GM19099 (cell line): ENCODE measurements around the gene TM2D1.

Experiments used
- POLR2A ChIP-seq: IDR thresholded peaks from 3 replicates; pipeline ENCODE4 v1.6.1; 2011; ENCODE audit warnings: low read depth; ENCODE audit not compliant: insufficient read length; ENCODE audit errors: extremely low read depth

The TM2D1 gene

GRCh38 chr1:61740751-61741700 is 16.1 kb upstream of the TM2D1 start:
- no peak for TF ChIP-seq POLR2A

- TF ChIP-seq POLR2A, result no peak
Measured at GRCh38 chr1:61732726-61733125, 7.8 kb upstream of the TM2D1 start.

GRCh38 chr1:61727544-61727943 is 2.6 kb upstream of the TM2D1 start:
- no peak for TF ChIP-seq POLR2A

DNA sequence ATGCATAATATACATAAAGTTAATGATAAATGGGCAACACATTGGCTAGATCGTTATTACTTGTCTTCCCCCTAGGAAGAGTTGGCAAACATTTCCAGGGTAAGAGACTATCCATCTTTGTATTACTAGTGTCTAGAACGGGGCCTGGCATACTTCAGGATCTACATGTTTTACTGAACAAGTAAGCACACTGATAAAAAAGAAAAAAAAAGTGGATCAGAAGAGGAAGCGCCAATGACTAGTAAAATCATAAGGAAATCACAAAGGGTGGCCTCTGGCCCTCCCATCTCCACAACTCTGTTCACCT is 482 bp downstream of the TM2D1 start:
- TF ChIP-seq POLR2A, result no peak

DNA sequence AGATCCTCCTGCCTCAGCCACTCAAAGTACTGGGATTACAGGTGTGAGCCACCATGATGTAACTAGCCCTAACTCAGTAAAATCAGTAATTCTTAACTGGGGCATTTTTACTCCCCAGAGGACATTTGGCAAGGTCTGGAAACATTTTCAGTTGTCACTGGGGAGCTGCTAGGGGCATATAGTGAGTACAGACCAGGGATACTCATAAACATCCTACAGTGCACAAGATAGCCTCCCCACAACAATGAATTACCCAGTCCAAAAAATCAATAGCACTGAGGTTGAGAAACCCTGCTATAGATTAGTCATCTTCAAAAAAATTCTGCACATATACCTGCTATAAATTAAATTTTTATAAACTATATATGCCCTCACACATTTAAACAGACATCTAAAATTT is 13.0 kb downstream of the TM2D1 start:
- no peak for TF ChIP-seq POLR2A

- TF ChIP-seq POLR2A, result no peak
Measured at GRCh38 chr1:61709908-61710289, 15.0 kb downstream of the TM2D1 start.

DNA sequence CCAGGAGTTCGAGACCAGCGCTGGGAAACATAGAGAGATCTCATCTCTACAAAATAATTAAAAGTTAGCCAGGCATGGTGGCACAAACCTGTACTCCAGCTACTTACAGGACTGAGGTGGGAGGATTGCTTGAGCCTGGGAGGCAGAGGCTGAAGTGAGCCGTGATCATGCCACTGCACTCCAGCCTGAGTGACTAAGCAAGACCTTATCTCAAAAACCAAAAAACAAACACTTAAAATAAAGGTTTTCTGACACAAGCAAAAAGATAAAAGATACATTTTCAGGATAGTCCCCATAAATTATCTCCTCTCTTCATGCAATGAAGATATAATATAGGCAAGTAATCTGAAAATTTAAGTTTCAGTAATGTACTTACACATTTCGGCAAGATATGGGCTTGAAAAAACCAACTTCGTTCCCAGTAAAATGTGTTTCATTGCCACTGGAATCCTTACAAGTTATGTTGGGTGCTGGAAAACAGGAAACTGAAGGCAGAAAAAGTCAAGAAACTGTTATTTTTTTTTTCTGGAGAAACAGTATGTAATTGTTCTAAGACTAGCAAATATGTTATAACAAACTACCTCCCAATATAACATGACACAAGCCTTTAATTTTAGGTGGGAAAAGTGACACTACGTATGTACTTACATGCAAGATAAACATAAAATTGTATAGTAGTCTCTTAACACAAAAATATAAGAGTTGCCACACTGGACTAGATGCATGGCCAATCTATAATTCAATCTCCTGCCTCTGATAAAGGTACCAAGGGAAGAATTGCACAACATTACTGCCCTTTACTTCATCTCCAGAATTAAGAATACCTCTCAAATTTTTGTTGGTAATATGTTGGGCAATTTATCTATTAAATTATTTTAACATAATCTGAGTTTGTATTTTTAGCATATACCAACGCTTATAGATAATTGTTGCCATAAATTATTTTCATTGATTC is 15.7 kb downstream of the TM2D1 start:
- no peak for TF ChIP-seq POLR2A

DNA sequence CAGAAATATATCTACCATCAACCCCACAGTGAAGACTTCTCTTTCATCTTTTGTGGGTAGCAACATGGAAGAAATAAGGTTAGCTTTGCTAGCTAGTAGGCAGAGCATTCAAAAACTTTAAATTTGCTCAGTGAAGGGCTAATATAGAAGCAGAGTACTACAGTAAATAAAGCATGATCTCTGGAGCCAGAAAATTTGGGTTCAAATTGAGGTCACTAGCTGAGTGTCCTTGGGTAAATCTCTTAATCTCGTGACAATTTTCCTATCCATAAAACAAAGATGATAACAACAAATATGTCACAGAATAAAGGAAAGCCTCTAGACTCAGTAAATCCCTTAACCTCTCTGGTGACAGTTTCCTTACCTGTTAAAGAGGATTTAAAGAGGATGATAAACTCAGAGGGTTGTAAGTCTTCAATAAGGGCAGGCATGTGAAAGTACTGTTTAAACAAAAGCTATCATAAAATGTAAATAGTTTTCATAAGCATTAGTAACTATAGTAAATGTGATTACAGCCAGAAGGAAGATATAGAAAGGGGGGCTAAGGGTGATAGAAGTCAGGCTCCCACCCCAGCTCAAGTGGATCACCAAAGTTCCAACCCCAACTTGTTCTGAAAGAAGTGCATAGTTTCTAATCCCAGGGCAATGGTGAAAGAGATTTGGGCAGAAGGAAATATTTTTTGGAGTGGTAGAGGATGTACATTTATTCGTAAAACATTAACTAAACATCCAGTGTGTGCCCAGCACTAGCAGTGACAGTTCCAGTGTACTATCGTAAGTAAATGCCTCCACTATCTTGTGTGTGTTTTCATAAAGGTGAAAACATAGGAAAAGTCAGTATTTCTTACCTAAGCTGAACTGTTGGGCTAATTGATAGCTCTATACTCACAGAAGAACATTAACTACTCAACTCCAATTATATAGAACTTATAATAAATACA is 24.8 kb downstream of the TM2D1 start:
- TF ChIP-seq POLR2A, result no peak

GRCh38 chr1:61692155-61692800 is 32.7 kb downstream of the TM2D1 start:
- no peak for TF ChIP-seq POLR2A

DNA sequence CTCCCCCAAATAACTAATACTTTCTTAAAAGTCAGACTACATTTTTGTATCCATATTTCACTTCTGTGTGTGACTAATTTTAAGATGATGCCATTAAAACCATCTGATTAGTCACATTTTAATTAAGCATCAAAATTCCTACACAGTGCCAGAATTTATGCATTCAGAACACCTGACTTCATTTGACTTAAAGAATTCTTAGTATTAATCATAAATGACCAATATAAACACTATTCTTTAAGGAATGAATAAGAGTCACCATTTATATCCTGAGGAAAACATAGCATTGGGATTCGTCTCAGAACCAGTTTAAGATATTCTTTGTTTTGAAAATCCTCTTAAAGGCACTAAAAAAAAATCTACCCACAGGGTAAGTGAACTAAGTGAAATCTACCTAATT is 37.0 kb downstream of the TM2D1 start:
- no peak for TF ChIP-seq POLR2A

DNA sequence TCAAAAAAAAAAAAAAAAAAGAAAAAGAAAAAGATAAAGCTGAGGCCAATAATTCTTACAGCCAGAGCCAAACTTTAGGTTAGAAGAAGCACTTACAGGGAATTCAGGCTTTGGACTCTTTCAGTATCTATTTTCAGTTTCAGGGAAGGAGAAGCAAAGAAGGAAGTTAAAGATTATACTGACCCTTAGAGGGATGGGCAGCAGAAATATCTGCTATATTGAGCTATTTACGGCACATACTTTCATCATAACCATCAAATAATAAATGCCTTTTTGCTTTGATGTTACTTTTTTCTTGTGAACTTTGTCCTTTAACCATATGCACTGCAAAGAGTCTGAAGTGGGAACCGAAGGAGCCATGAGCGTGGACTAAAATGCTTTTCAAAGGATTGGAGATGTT is 42.0 kb downstream of the TM2D1 start:
- no peak for TF ChIP-seq POLR2A

- TF ChIP-seq POLR2A, result no peak
Measured at GRCh38 chr1:61680500-61680899, 44.4 kb downstream of the TM2D1 start.

DNA sequence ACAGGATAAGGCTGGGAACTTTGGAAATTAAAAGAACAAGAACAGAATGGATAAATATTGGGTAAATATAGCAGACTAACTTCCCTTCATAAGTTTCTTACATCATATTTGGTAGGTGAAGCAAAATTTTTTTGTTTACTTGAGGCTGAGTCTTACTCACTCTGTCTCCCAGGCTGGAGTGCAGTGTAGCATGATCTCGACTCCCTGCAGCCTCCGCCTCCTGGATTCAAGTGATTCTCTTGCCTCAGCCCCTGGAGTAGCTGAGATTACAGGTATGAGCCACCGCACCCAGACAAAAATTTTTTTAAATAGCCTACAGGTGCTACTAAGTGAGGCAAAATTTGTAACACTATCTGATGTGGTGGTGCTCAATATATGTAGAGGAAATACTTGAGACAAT is 50.7 kb downstream of the TM2D1 start:
- TF ChIP-seq POLR2A, result no peak

- TF ChIP-seq POLR2A, result no peak
Measured at GRCh38 chr1:61672376-61672775, 52.6 kb downstream of the TM2D1 start.

GRCh38 chr1:61670445-61670844 is 54.5 kb downstream of the TM2D1 start:
- no peak for TF ChIP-seq POLR2A

DNA sequence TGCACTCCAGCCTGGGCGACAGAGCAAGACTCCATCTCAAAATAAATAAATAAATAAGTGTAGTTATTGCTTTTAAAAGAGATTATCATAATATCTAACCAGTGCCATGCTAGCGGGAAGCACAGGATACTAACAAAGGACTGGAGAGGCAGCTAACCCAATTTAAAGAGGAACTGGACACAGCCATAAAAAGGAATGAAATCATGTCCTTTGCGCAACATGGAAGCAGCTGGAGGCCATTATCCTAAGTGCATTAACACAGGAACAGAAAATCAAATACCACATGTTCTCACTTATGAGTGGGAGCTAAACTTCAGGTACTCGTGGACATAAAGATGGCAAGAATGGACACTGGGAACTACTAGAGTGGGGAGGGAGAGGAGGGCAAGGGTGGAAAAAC is 54.9 kb downstream of the TM2D1 start:
- TF ChIP-seq POLR2A, result no peak
